ENCODE data around the gene PMFBP1.

DNA sequence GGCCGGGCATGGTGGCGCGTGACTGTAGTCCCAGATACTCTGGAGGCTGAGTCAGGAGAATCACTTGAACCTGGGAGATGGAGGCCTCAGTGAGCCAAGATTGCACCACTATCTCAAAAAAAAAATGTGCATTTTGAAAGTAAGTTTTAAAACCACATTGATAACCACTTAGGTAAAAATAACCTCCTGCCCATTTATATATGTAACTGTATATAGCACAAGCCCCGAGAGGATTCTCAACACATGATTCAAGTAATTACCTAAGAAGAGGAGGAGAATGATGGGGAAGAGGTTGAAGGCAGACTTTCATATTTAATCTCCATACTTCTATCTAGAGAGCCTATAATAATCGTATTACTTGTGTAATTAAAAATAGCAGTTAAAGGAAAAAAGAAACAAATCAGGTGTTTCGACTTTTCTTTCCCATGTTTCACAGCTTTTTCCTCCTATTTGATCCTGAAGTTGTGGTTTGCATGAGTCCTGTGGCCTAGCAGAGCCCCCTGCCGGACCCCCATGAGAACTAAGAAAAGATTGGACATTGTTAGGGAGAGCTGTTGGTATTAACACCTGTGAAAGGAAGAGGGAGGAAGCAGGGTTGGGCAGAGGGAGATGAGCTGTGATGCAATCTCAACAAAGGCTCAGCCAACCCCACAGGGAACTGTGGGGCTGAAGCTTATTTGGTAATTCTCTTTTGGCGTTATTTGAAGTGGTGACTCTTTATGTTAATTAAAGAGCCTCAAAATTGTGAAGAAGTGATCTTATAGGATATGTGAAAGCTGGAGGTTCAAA is 22.1 kb downstream of the PMFBP1 start:
- TF ChIP-seq CTCF (IDR thresholded peaks at IDR 0.05 in 8 of 11, conservative IDR thresholded peaks at IDR 0.05 in 3 of 11) (no peak), POLR2A (IDR thresholded peaks at IDR 0.05) (no peak), POLR2AphosphoS5 (IDR thresholded peaks at IDR 0.05) (no peak)

All from spleen (tissue), 7 donors.